GM10266 (cell line): Measurements from ENCODE around the gene SERPINB7.

ENCODE experiments used
- DNase-seq: peaks from one replicate; pipeline ENCODE4 v3.0.0; 2012; ENCODE audit errors: extremely low spot score
- TF ChIP-seq, protein P1 (sequence below): IDR thresholded peaks from 2 replicates; pipeline ENCODE4 v1.5.1; 2012; ENCODE audit warnings: mild to moderate bottlenecking, low read depth; ENCODE audit not compliant: control insufficient read depth, insufficient read depth; ENCODE audit errors: missing control alignments

Gene SERPINB7

DNA sequence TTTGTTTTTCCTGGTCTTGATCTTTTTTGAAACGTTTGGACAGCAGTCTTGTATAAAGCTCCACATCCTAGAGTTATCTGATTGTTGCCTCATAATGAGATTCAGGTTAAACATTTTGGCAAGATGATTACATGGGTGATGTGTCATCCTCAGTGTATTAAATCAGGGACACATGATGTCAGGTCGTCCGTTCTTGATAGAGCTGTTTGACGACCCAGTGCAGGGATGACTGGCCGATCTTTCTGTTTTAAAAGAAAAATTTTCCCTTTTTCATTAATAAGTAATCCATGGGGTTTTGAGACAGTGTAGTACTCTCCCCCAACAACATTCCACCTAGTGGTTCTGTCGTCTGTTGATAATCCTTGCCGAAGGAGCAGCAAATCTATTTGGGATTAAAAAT, 67.8 kb downstream of the SERPINB7 start:
- DNase-seq = no peak
- TF ChIP-seq, protein P1, sequence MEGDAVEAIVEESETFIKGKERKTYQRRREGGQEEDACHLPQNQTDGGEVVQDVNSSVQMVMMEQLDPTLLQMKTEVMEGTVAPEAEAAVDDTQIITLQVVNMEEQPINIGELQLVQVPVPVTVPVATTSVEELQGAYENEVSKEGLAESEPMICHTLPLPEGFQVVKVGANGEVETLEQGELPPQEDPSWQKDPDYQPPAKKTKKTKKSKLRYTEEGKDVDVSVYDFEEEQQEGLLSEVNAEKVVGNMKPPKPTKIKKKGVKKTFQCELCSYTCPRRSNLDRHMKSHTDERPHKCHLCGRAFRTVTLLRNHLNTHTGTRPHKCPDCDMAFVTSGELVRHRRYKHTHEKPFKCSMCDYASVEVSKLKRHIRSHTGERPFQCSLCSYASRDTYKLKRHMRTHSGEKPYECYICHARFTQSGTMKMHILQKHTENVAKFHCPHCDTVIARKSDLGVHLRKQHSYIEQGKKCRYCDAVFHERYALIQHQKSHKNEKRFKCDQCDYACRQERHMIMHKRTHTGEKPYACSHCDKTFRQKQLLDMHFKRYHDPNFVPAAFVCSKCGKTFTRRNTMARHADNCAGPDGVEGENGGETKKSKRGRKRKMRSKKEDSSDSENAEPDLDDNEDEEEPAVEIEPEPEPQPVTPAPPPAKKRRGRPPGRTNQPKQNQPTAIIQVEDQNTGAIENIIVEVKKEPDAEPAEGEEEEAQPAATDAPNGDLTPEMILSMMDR = no peak

DNA sequence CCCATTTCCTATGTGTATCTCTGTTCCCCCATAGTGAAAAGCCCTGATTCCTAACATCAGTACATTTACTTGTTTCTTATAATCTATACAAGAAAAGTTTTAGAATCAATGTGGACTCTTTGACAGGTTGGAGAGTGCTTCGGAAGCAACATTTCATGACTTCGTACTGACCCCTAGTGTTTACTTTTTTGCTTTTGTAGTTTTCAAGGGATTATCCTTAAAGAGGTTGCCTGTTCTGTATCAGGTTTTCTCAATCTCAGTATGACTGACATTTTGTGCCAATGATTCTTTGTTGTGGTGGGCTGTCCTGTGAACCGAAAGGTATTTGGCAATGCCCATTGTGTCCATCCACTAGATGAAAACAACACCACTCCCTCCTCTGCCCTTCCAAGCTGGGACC, 69.0 kb downstream of the SERPINB7 start:
- peak; percentile 14 for DNase-seq
- TF ChIP-seq, protein P1 = peak; percentile 39

DNA sequence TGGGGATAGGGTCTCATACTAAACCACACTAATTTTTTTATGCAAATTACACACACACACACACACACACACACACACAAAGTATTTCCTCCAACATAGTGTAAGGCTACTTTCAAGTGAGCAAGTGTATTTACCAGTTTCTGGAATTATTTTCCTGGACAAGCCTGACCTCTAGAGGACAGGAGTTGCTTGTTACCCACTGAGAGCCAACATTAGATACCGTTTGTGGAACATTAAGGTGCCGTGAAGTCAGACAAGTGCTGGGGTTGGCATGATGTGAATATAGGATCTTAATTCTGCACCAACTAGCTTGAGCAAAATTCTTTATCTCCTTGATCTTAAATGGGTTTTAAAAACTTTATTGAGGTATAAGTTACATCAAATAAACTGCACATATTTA, 72.9 kb downstream of the SERPINB7 start:
- no peak for DNase-seq
- TF ChIP-seq, protein P1 = peak; percentile 58

DNA sequence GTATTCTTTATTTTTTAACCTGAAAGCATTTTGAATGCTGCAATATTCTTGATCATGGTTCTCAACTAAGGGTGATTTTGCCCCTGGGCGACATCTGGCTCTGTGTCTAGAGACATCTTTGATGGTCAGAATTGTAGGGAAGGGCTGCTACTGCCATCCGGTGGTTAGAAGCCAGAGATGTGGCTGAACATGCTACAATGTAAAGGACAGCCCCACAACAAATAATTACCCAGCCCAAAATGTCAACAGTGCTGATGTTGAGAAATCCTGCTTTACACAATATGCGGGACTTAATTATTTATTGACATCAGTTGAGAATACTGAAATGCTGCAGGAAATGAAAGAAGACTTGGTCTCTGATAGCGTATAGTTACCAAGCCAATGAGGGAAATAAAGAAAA, 74.8 kb downstream of the SERPINB7 start:
- no peak for DNase-seq
- TF ChIP-seq, protein P1 = peak; percentile 45

DNA sequence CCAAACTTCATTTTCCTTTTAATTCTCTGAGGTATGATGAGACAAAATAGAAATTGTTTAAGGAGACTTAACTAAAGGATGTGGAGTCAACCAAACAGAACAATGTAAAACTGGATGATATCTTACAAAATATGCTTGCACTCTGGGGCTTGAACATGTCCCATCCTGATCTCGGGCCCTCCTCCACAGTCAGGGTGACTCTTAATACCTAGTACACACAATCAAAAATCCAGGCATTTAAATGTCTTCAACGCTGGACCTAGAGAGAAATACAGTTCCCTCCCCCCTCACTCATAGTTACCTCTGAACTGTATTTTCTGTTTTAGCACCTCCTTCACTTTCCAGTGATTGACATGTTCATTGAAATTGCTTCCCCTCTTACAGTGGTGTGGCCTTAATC, 75.4 kb downstream of the SERPINB7 start:
- DNase-seq = no peak
- TF ChIP-seq, protein P1 = no peak
